Measurements from ENCODE around the gene PLAGL2.
"Not testable (repeated sequence)": the region's sequence is repeated elsewhere in the genome, so short reads cannot be mapped to it uniquely, and the experiment has no call there.

The PLAGL2 gene

GRCh38 chr20:32181606-32182005 is 25.9 kb downstream of the PLAGL2 start:
- TF ChIP-seq CTCF (IDR thresholded peaks at IDR 0.05; ENCODE audit: control insufficient read depth, extremely low read depth, insufficient read depth), result no peak
- DNase-seq (ENCODE audit: low read depth), result no peak
- H3K4me3 ChIP-seq (ENCODE audit: low read depth, low read length), result no peak overlapping the region

DNA sequence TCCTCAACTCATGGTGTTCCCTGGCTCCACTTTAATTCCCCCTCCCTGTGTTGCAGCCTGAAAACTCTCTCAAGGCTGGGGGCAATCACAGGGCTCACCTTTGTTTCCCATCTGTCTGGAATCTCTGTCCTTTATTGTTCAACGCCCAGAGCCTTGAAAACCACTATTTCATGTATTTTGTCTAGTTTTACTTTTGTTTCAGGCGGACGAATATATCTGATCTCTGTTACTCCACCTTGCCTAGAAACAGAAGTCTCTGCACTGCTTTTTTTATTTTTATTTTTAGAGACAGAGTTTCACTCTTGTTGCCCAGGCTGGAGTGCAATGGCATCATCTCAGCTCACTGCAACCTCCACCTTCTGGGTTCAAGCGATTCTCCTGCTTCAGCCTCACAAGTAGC is 27.6 kb downstream of the PLAGL2 start:
- DNase-seq (ENCODE audit: low read depth), result no peak
- TF ChIP-seq CTCF (IDR thresholded peaks at IDR 0.05; ENCODE audit: control insufficient read depth, extremely low read depth, insufficient read depth), result no peak

GRCh38 chr20:32179515-32179914 is 28.0 kb downstream of the PLAGL2 start:
- no peak overlapping the region for H3K4me3 ChIP-seq (ENCODE audit: low read depth, low read length)
- DNase-seq (ENCODE audit: low read depth), result no peak
- TF ChIP-seq CTCF (IDR thresholded peaks at IDR 0.05; ENCODE audit: control insufficient read depth, extremely low read depth, insufficient read depth), result no peak

More for the DNA sequence above, 27.6 kb downstream of the PLAGL2 start:
- no peak overlapping the region for H3K4me3 ChIP-seq (ENCODE audit: low read depth, low read length)

DNA sequence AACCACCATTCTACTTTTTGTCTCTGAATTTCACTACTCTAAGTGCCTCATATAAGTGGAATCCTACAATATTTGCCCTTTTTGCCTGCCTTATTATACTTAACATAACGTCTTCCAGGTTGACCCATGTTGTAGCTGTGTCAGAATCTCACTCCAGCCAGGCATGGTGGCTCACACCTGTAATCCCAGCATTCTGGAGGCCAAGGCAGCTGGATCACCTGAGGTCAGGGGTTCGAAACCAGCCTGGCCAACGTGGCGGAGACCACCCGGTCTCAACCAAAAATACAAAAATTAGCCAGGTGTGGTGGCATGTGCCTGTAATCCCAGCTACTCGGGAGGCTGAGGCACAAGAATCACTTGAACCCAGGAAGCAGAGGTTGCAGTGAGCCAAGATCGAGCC is 29.8 kb downstream of the PLAGL2 start:
- not testable (repeated sequence) for H3K4me3 ChIP-seq (ENCODE audit: low read depth, low read length); DNase-seq (ENCODE audit: low read depth)

GRCh38 chr20:32168184-32168910 is 39.2 kb downstream of the PLAGL2 start:
- TF ChIP-seq CTCF (IDR thresholded peaks at IDR 0.05; ENCODE audit: control insufficient read depth, extremely low read depth, insufficient read depth), result no peak
- DNase-seq (ENCODE audit: low read depth), result no peak
- no peak overlapping the region for H3K4me3 ChIP-seq (ENCODE audit: low read depth, low read length)

DNA sequence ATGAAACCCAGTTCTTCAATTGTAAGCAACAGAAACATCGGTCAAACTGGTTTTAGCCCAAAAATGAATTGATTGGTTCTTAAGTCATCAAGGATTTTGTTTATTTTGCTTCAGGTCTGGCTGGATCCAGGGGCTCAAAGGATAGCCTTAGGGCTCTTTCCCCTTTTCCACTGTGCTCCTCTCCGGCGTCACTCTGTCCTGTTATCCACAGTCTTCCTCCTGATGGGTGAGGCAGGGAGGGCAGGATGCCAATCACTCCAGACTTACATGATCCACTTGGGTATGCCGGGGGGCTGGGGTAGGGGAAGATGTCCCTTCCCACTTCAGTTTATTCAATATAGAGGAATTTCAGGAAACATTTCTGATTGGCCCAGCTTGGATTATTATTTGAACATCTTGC is 40.0 kb downstream of the PLAGL2 start:
- DNase-seq (ENCODE audit: low read depth), result no peak

More for the DNA sequence above, 40.0 kb downstream of the PLAGL2 start:
- H3K4me3 ChIP-seq (ENCODE audit: low read depth, low read length), result no peak overlapping the region
- no peak for TF ChIP-seq CTCF (IDR thresholded peaks at IDR 0.05; ENCODE audit: control insufficient read depth, extremely low read depth, insufficient read depth)

All from LNCaP clone FGC (cell line).